Stomach (tissue), 9 donors: Measurements from ENCODE around the gene TOMM40L. TPM values are rescaled to one million over a fixed set of nuclear protein-coding genes. Genes with fewer than 3 reads are reported as not detected.

Experiments used
- DNase-seq, 2 donors: peaks; one replicate each; pipeline versions ENCODE4 v3.0.0 to v3.0.0-alpha.2; 2013 to 2019
- H3K27ac ChIP-seq, 5 donors: fragments of 200-600 bp in 4 of 5; sonication (generic) in 4 of 5; one replicate each; pipeline ENCODE4 v1.5.1; 2013 to 2019; ENCODE audit warnings: mild to moderate bottlenecking in 1 of 5, moderate library complexity in 1 of 5
- H3K27me3 ChIP-seq, 3 donors: fragments of 200-600 bp; sonication (generic); one replicate each; pipeline ENCODE4 v1.5.1; 2017 to 2019; ENCODE audit warnings: mixed run types in 1 of 3
- H3K36me3 ChIP-seq, 4 donors: fragments of 200-600 bp; sonication (generic); 1 replicate in 3 of 4; 2 replicates in 1 of 4; pipeline ENCODE4 v1.5.1; 2016 to 2019
- H3K4me1 ChIP-seq, 4 donors: fragments of 200-600 bp; sonication (generic); one replicate each; pipeline ENCODE4 v1.5.1; 2016 to 2019
- H3K4me3 ChIP-seq, 4 donors: fragments of 200-600 bp; sonication (generic) in 3 of 4; one replicate each; pipeline ENCODE4 v1.5.1; 2016 to 2019; ENCODE audit warnings: mild to moderate bottlenecking in 1 of 4
- H3K9me3 ChIP-seq, 4 donors: fragments of 200-600 bp; sonication (generic); one replicate each; pipeline ENCODE4 v1.5.1; 2016 to 2019
- CTCF ChIP-seq, 7 experiments: fragments of 450-650 bp in 4 of 7; fragments of 200-600 bp in 3 of 7; sonication (generic) in 3 of 7; IDR thresholded peaks; one replicate each; pipeline ENCODE4 v1.5.1; 2016 to 2019; ENCODE audit warnings: antibody characterized with exemption in 7 of 7, control low read depth in 2 of 7, mild to moderate bottlenecking in 1 of 7
- EP300 ChIP-seq: sonication (generic); formaldehyde crosslinking; IDR thresholded peaks from one replicate; pipeline ENCODE4 v1.6.1; 2017; ENCODE audit warnings: antibody characterized with exemption
- POLR2A ChIP-seq, 4 donors: fragments of 450-650 bp; IDR thresholded peaks; one replicate each; pipeline ENCODE4 v1.6.1; 2016; ENCODE audit warnings: antibody characterized with exemption in 4 of 4, control low read depth in 2 of 4, mild to moderate bottlenecking in 1 of 4, moderate library complexity in 1 of 4
- POLR2AphosphoS5 ChIP-seq, 3 donors: sonication (generic); formaldehyde crosslinking; IDR thresholded peaks; one replicate each; pipeline ENCODE4 v1.6.1; 2016; ENCODE audit warnings: antibody characterized with exemption in 3 of 3
- WGBS, 5 donors: extraction: QIAGEN DNeasy Blood & Tissue Kit in 3 of 5; methylation state at CpG; one replicate each; pipeline versions ENCODE4 v1.1.5 to v1.1.7; 2013 to 2018; 5-methylcytosine and 5-hydroxymethylcytosine counted together
- intact Hi-C: fragments of 100-400 bp; cut with DNase I; formaldehyde crosslinking; loops from one replicate; pipeline ENCODE4 v1.15.1; 2023; ENCODE audit warnings: low total_unique reads
- polyA plus RNA-seq, 3 donors: library from polyadenylated mRNA; stranded (reverse); fragments of 200-250 nt; gene quantifications; one replicate each; pipeline ENCODE4 v1.2.3, GENCODE V29; 2013
- total RNA-seq, 5 donors: library from RNA; depleted of rRNA; stranded (reverse); fragments of >200 nt; gene quantifications; one replicate each; pipeline versions ENCODE4 v1.1.0 to v1.2.3, GENCODE V29; 2014 to 2016
- donor health status: healthy with polysubstance abuse.
- donor health status: Bipolar disorder and iron deficiency.
- donor health status: healthy.

Gene TOMM40L
- total and polyA plus RNA-seq, 8 donors, result 0.58 to 9.9 (median 7.0) TPM

- Histone ChIP-seq H3K9me3 (no peaks in the 10 kb centered on the region), H3K36me3 (peaks cover 34 to 80% (median 75%) of the 10 kb centered on the region in 4 donors), H3K4me3 (no peak overlapping the region), H3K27me3 (no peaks in the 10 kb centered on the region), H3K27ac (peak overlapping the region; percentile 17 to 95 (median 77)), H3K4me1 (peaks cover 25 to 79% (median 61%) of the 10 kb centered on the region in 4 donors)
- TF ChIP-seq CTCF (IDR thresholded peaks at IDR 0.05) (no peak), POLR2AphosphoS5 (IDR thresholded peaks at IDR 0.05) (no peak), POLR2A (IDR thresholded peaks at IDR 0.05) (no peak), EP300 (no peak)
- WGBS, 5 donors, result 78 to 87% (median 82%) methylated on average over 12 of the region's 12 CpGs
- intact Hi-C loops, result no loop called here
- no peak for DNase-seq
These were observed 19.3 kb upstream of the TOMM40L start for GRCh38 chr1:161206411-161207140.

- no peak for TF ChIP-seq POLR2A (IDR thresholded peaks at IDR 0.05)
- peak; percentile 85 to 95 (median 93) for TF ChIP-seq POLR2AphosphoS5 (IDR thresholded peaks at IDR 0.05)
- peak; percentile 95 for TF ChIP-seq EP300
These were observed 18.7 kb upstream of the TOMM40L start for GRCh38 chr1:161207173-161207572.

GRCh38 chr1:161209790-161210409 lies 16.0 kb upstream of the TOMM40L start:
- WGBS, 5 donors, result 29 to 41% (median 34%) methylated on average over 11 of the region's 11 CpGs
- Histone ChIP-seq H3K9me3 (no peaks in the 10 kb centered on the region), H3K4me1 (peaks cover 7 to 55% (median 35%) of the 10 kb centered on the region in 4 donors), H3K36me3 (peaks cover 59 to 99% (median 94%) of the 10 kb centered on the region in 4 donors), H3K27ac (peak overlapping the region in 3 of 5 donors; percentile 34 to 95 (median 89)), H3K4me3 (no peak overlapping the region), H3K27me3 (no peaks in the 10 kb centered on the region)
- intact Hi-C loops, result no loop called here
- TF ChIP-seq EP300 (no peak), CTCF (IDR thresholded peaks at IDR 0.05) (peak in 5 of 7 experiments; percentile 40 to 94 (median 85))
- peak; percentile 80 to 90 for DNase-seq

More at GRCh38 chr1:161207173-161207572, 18.7 kb upstream of the TOMM40L start:
- WGBS, 5 donors, result 40 to 67% (median 58%) methylated on average over 8 of the region's 8 CpGs
- Histone ChIP-seq H3K4me3 (no peak overlapping the region), H3K27ac (peak overlapping the region; percentile 25 to 95 (median 77)), H3K9me3 (no peaks in the 10 kb centered on the region), H3K4me1 (peaks cover 23 to 77% (median 58%) of the 10 kb centered on the region in 4 donors), H3K27me3 (no peaks in the 10 kb centered on the region), H3K36me3 (peaks cover 40 to 86% (median 81%) of the 10 kb centered on the region in 4 donors)
- DNase-seq, result no peak
- intact Hi-C loops, result no loop called here

GRCh38 chr1:161214369-161214768 lies 11.5 kb upstream of the TOMM40L start:
- intact Hi-C loops, result no loop called here
- no peak for DNase-seq
- Histone ChIP-seq H3K36me3 (peaks cover 52 to 69% (median 60%) of the 10 kb centered on the region in 4 donors), H3K27ac (peak overlapping the region in 4 of 5 donors; percentile 60 to 87 (median 80)), H3K27me3 (no peaks in the 10 kb centered on the region), H3K4me3 (peak overlapping the region in 1 of 4 donors; percentile 30), H3K9me3 (no peaks in the 10 kb centered on the region), H3K4me1 (peaks cover 0 to 23% (median 5%) of the 10 kb centered on the region in 4 donors)
- 78 to 94% (median 92%) methylated on average over 9 of the region's 9 CpGs for WGBS, 5 donors
- TF ChIP-seq POLR2A (IDR thresholded peaks at IDR 0.05) (no peak), EP300 (no peak), POLR2AphosphoS5 (IDR thresholded peaks at IDR 0.05) (no peak), CTCF (IDR thresholded peaks at IDR 0.05) (no peak)
